SK-N-SH (cell line): Measurements from ENCODE around the gene LRRC40. TPM values are rescaled to one million over a fixed set of nuclear protein-coding genes. Genes with fewer than 3 reads are reported as not detected.

Experiments used
- CTCF ChIA-PET: fragments of 300-600, 350-600 bp; formaldehyde crosslinking; extraction: SDS; loops from one replicate; lab custom pipeline; 2021; lab: Yijun Ruan, JAX
- POLR2A ChIA-PET: fragments of 350-600 bp; sonication (Branson Sonifier 250); formaldehyde crosslinking; extraction: SDS; loops from one replicate; lab custom pipeline; 2020; ENCODE audit warnings: antibody characterized with exemption, inconsistent platforms; lab: Yijun Ruan, JAX
- DNase-seq: peaks from one replicate; pipeline ENCODE4 v3.0.0; 2012
- H2AFZ ChIP-seq: fragments of 200-600 bp; sonication (generic); 2 replicates; pipeline ENCODE4 v1.8.1; 2016; ENCODE audit warnings: antibody characterized with exemption, mild to moderate bottlenecking, low read depth
- H3F3A ChIP-seq: fragments of 200-600 bp; sonication (generic); replicated peaks from 2 replicates; pipeline ENCODE3; 2016; ENCODE audit warnings: antibody characterized with exemption, mild to moderate bottlenecking; ENCODE audit not compliant: insufficient read depth
- H3K27ac ChIP-seq, 2 experiments: fragments of 200-500 bp in 1 of 2; fragments of 200-600 bp in 1 of 2; sonication (Bioruptor generic) in 1 of 2; sonication (generic), shearing (Covaris generic) in 1 of 2; 2 replicates each; pipeline versions ENCODE4 v1.5.1 to v1.6.1; 2014 to 2016; ENCODE audit warnings: low read depth in 2 of 2, inconsistent platforms in 1 of 2, low read length in 1 of 2, mild to moderate bottlenecking in 1 of 2, mixed read lengths in 1 of 2
- H3K27me3 ChIP-seq: fragments of 200-600 bp; sonication (generic), shearing (Covaris generic); 2 replicates; pipeline ENCODE4 v1.6.1; 2016; ENCODE audit warnings: mixed run types; ENCODE audit not compliant: insufficient read depth
- H3K36me3 ChIP-seq, 2 experiments: fragments of 200-500 bp in 1 of 2; fragments of 200-600 bp in 1 of 2; sonication (Bioruptor generic) in 1 of 2; sonication (generic) in 1 of 2; replicated peaks in 1 of 2; 2 replicates each; pipeline versions ENCODE3 to v1.5.1; 2014 to 2016; ENCODE audit warnings: low read length in 1 of 2, mild to moderate bottlenecking in 1 of 2; ENCODE audit not compliant: insufficient read depth in 2 of 2, control insufficient read depth in 1 of 2
- H3K4me1 ChIP-seq, 2 experiments: fragments of 200-500 bp in 1 of 2; fragments of 200-600 bp in 1 of 2; sonication (Bioruptor generic) in 1 of 2; sonication (generic), shearing (Covaris generic) in 1 of 2; 2 replicates each; pipeline versions ENCODE4 v1.5.1 to v1.6.1; 2014 to 2016; ENCODE audit warnings: low read depth in 1 of 2, low read length in 1 of 2, mixed run types in 1 of 2; ENCODE audit not compliant: insufficient read depth in 2 of 2, control insufficient read depth in 1 of 2
- H3K4me2 ChIP-seq: fragments of 200-600 bp; sonication (generic), shearing (Covaris generic); 2 replicates; pipeline ENCODE4 v1.6.1; 2017; ENCODE audit warnings: mixed run types
- H3K4me3 ChIP-seq, 2 experiments: fragments of 200-500 bp in 1 of 2; fragments of 200-600 bp in 1 of 2; sonication (Bioruptor generic) in 1 of 2; sonication (generic), shearing (Covaris generic) in 1 of 2; 2 replicates each; pipeline versions ENCODE4 v1.5.1 to v1.8.1; 2014 to 2016; ENCODE audit warnings: low read depth in 2 of 2, inconsistent platforms in 1 of 2, low read length in 1 of 2, mild to moderate bottlenecking in 1 of 2, mixed read lengths in 1 of 2, moderate library complexity in 1 of 2
- H3K79me2 ChIP-seq: fragments of 200-600 bp; sonication (generic); 2 replicates; pipeline ENCODE4 v1.8.1; 2017; ENCODE audit warnings: mild to moderate bottlenecking; ENCODE audit not compliant: insufficient read depth
- H3K9ac ChIP-seq: fragments of 200-600 bp; sonication (generic); 2 replicates; pipeline ENCODE4 v1.6.1; 2017; ENCODE audit warnings: mixed run types
- H3K9me2 ChIP-seq: fragments of 200-600 bp; sonication (generic); 2 replicates; pipeline ENCODE4 v1.6.1; 2017; ENCODE audit warnings: mixed run types
- H3K9me3 ChIP-seq: fragments of 200-600 bp; sonication (generic); 2 replicates; pipeline ENCODE4 v1.6.1; 2017; ENCODE audit warnings: mixed run types, mild to moderate bottlenecking, moderate library complexity
- H4K20me1 ChIP-seq: fragments of 200-600 bp; sonication (generic); 2 replicates; pipeline ENCODE4 v1.6.1; 2017; ENCODE audit warnings: mild to moderate bottlenecking, mixed run types; ENCODE audit not compliant: insufficient read depth
- ELF1 ChIP-seq: IDR thresholded peaks from 2 replicates; pipeline ENCODE4 v1.4.0; 2012
- FOSL2 ChIP-seq: IDR thresholded peaks from 2 replicates; pipeline ENCODE4 v1.4.0; 2012; ENCODE audit warnings: low read depth, mild to moderate bottlenecking, moderate library complexity, borderline replicate concordance
- GABPA ChIP-seq: IDR thresholded peaks from 2 replicates; pipeline ENCODE4 v1.4.0; 2012; ENCODE audit warnings: low read depth, mild to moderate bottlenecking
- MXI1 ChIP-seq: IDR thresholded peaks from 2 replicates; pipeline ENCODE4 v1.6.1; 2012; ENCODE audit warnings: mild to moderate bottlenecking, low read depth, low read length, improper control_type of control experiment
- RAD21 ChIP-seq: IDR thresholded peaks from 2 replicates; pipeline ENCODE4 v1.6.1; 2012; ENCODE audit warnings: mild to moderate bottlenecking, low read length
- RFX5 ChIP-seq: IDR thresholded peaks from 2 replicates; pipeline ENCODE4 v1.6.1; 2012; ENCODE audit warnings: mild to moderate bottlenecking, improper control_type of control experiment, low read length
- RXRA ChIP-seq: IDR thresholded peaks from 2 replicates; pipeline ENCODE4 v1.4.0; 2012; ENCODE audit warnings: low read depth, mild to moderate bottlenecking, borderline replicate concordance
- SMC3 ChIP-seq: IDR thresholded peaks from 2 replicates; pipeline ENCODE4 v1.6.1; 2012; ENCODE audit warnings: low read depth, low read length, improper control_type of control experiment
- TEAD4 ChIP-seq: IDR thresholded peaks from 2 replicates; pipeline ENCODE4 v1.4.0; 2012; ENCODE audit warnings: mild to moderate bottlenecking, borderline replicate concordance; ENCODE audit not compliant: insufficient read depth
- WGBS: methylation state at CpG from one replicate; pipeline ENCODE4 v1.1.6; 2017; ENCODE audit warnings: low lambda C conversion rate; 5-methylcytosine and 5-hydroxymethylcytosine counted together
- polyA plus RNA-seq, 3 experiments: library from polyadenylated mRNA; depleted of rRNA; stranded (reverse); fragments of >200 nt; gene quantifications; 2 replicates each; pipeline ENCODE4 v1.2.3, GENCODE V29; 2012
- TF ChIP-seq, protein P1 (sequence below): IDR thresholded peaks from 2 replicates; pipeline ENCODE4 v1.4.0; 2012; ENCODE audit warnings: low read depth
- TF ChIP-seq, protein P2 (sequence below): fragments of 200-600 bp; sonication (generic); IDR thresholded peaks from 2 replicates; pipeline ENCODE4 v1.6.1; 2017; ENCODE audit warnings: antibody characterized with exemption, mild to moderate bottlenecking, moderate library complexity
- TF ChIP-seq, protein P3 (sequence below): fragments of 150-350 bp; IDR thresholded peaks from 2 replicates; pipeline ENCODE4 v1.6.1; 2016; ENCODE audit warnings: mild to moderate bottlenecking, low read depth, low read length
- TF ChIP-seq, protein P4 (sequence below): IDR thresholded peaks from 2 replicates; pipeline ENCODE4 v1.6.1; 2012; ENCODE audit warnings: mild to moderate bottlenecking, low read depth, low read length, moderate library complexity

The LRRC40 gene
- polyA plus RNA-seq, 1 of the 3 experiments (the other 2 are of a cell fraction), result 5.6 TPM

DNA sequence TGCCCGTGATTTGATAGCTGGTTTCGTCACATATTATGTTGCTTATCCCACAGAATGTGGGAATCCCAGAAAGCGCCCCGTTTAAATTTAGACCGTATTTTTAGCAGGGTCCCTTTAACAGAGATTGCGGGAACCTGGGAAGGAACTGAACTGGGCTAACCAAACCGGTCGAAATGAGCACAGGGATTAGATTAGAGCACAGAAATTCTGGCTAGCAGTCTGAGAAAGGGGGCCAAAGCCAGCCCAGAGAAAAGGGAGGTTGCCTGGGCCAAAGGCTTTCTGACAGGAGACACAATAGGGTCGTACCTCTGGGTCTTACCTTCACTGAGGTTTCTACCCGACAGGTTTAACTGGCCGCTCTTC is 327 bp downstream of the LRRC40 start:
- peaks cover 0 to 4% of the 10 kb centered on the region in 2 experiments; a peak in 3 of 4 replicates for H3K4me1 ChIP-seq
- no peaks in the 10 kb centered on the region for H3K27me3 ChIP-seq
- POLR2A ChIA-PET, result interaction anchor here (0.6 to 2.4 kb wide), 3 partner anchors 16 to 206 kb away, joined by 3 to 16 read pairs (median 3); partner anchors contain the start of genes ANKRD13C, CTH and SRSF11
- H3K79me2 ChIP-seq, result peaks cover 100% of the 10 kb centered on the region
- 5% methylated on average over 9 of the region's 11 CpGs for WGBS
- peak overlapping the region; percentile 83 for H2AFZ ChIP-seq
- H3K36me3 ChIP-seq, result peaks cover 0 to 13% of the 10 kb centered on the region in 2 experiments
- H3K27ac ChIP-seq, result peak overlapping the region; percentile 51 to 93
- H3K4me3 ChIP-seq, result peak overlapping the region; percentile 74 to 91
- H3K9ac ChIP-seq, result peak overlapping the region; percentile 96
- no peaks in the 10 kb centered on the region for H3K9me3 ChIP-seq
- DNase-seq, result no peak
- TF ChIP-seq, protein P1, sequence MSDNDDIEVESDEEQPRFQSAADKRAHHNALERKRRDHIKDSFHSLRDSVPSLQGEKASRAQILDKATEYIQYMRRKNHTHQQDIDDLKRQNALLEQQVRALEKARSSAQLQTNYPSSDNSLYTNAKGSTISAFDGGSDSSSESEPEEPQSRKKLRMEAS, result no peak
- TF ChIP-seq, protein P2, sequence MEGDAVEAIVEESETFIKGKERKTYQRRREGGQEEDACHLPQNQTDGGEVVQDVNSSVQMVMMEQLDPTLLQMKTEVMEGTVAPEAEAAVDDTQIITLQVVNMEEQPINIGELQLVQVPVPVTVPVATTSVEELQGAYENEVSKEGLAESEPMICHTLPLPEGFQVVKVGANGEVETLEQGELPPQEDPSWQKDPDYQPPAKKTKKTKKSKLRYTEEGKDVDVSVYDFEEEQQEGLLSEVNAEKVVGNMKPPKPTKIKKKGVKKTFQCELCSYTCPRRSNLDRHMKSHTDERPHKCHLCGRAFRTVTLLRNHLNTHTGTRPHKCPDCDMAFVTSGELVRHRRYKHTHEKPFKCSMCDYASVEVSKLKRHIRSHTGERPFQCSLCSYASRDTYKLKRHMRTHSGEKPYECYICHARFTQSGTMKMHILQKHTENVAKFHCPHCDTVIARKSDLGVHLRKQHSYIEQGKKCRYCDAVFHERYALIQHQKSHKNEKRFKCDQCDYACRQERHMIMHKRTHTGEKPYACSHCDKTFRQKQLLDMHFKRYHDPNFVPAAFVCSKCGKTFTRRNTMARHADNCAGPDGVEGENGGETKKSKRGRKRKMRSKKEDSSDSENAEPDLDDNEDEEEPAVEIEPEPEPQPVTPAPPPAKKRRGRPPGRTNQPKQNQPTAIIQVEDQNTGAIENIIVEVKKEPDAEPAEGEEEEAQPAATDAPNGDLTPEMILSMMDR, result no peak
- TF ChIP-seq RFX5 (no peak), TEAD4 (no peak)
- TF ChIP-seq, protein P3, sequence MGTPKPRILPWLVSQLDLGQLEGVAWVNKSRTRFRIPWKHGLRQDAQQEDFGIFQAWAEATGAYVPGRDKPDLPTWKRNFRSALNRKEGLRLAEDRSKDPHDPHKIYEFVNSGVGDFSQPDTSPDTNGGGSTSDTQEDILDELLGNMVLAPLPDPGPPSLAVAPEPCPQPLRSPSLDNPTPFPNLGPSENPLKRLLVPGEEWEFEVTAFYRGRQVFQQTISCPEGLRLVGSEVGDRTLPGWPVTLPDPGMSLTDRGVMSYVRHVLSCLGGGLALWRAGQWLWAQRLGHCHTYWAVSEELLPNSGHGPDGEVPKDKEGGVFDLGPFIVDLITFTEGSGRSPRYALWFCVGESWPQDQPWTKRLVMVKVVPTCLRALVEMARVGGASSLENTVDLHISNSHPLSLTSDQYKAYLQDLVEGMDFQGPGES, result no peak
- peaks cover 15% of the 10 kb centered on the region for H3F3A ChIP-seq
- H4K20me1 ChIP-seq, result peaks cover 1% of the 10 kb centered on the region; the same call in 1 of the 2 replicates
- CTCF ChIA-PET, result no interaction called here
- no peaks in the 10 kb centered on the region for H3K9me2 ChIP-seq
- peak overlapping the region; percentile 85 for H3K4me2 ChIP-seq

DNA sequence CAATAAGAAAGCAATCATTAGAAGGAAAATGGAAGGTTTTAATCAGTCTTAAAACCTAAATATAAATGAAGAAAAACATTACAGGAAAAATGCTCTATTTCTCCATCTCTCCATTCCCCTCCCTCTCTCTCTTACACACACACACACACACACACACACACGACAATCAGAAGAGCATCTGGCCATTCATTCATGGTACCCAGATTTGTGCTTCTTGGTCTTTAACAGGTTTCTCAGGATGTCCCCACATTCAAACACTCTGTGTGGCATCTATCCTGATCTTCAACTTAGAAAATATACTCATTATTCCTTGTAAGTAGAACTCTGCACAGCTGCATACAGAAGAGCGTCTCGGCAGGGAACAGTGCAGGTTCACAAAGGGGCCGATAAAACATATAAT is 779 bp downstream of the LRRC40 start:
- Histone ChIP-seq H3K79me2 (peaks cover 100% of the 10 kb centered on the region), H3K9me3 (no peaks in the 10 kb centered on the region), H3K27me3 (no peaks in the 10 kb centered on the region), H3K9ac (peak overlapping the region; percentile 96), H4K20me1 (no peaks in the 10 kb centered on the region), H3K36me3 (peaks cover 0 to 13% of the 10 kb centered on the region in 2 experiments), H3K4me3 (peak overlapping the region; percentile 74 to 91), H2AFZ (peak overlapping the region; percentile 83; the same call in 1 of the 2 replicates), H3K4me1 (peaks cover 0 to 4% of the 10 kb centered on the region in 2 experiments; a peak in 3 of 4 replicates), H3F3A (peaks cover 15% of the 10 kb centered on the region), H3K4me2 (peak overlapping the region; percentile 85), H3K27ac (peak overlapping the region in 1 of 2 experiments; percentile 93; a peak in 2 of 4 replicates), H3K9me2 (no peaks in the 10 kb centered on the region)
- peak; percentile 11 for DNase-seq
- TF ChIP-seq, protein P4, sequence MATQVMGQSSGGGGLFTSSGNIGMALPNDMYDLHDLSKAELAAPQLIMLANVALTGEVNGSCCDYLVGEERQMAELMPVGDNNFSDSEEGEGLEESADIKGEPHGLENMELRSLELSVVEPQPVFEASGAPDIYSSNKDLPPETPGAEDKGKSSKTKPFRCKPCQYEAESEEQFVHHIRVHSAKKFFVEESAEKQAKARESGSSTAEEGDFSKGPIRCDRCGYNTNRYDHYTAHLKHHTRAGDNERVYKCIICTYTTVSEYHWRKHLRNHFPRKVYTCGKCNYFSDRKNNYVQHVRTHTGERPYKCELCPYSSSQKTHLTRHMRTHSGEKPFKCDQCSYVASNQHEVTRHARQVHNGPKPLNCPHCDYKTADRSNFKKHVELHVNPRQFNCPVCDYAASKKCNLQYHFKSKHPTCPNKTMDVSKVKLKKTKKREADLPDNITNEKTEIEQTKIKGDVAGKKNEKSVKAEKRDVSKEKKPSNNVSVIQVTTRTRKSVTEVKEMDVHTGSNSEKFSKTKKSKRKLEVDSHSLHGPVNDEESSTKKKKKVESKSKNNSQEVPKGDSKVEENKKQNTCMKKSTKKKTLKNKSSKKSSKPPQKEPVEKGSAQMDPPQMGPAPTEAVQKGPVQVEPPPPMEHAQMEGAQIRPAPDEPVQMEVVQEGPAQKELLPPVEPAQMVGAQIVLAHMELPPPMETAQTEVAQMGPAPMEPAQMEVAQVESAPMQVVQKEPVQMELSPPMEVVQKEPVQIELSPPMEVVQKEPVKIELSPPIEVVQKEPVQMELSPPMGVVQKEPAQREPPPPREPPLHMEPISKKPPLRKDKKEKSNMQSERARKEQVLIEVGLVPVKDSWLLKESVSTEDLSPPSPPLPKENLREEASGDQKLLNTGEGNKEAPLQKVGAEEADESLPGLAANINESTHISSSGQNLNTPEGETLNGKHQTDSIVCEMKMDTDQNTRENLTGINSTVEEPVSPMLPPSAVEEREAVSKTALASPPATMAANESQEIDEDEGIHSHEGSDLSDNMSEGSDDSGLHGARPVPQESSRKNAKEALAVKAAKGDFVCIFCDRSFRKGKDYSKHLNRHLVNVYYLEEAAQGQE, result no peak
- TF ChIP-seq SMC3 (no peak), ELF1 (no peak), MXI1 (no peak), RAD21 (no peak), FOSL2 (no peak), TEAD4 (no peak), GABPA (no peak), RXRA (no peak)
- 1% methylated on average over 4 of the region's 4 CpGs for WGBS
- POLR2A ChIA-PET, result interaction anchor here (2.4 kb wide), 1 partner anchor 16 kb away, joined by 16 read pairs; the partner anchor contains the start of gene SRSF11
- CTCF ChIA-PET, result no interaction called here
